Progenitor cell of endocrine pancreas (in vitro differentiated cells): Measurements from ENCODE around the gene ARHGAP26. TPM values are rescaled to one million over a fixed set of nuclear protein-coding genes. Genes with fewer than 3 reads are reported as not detected.

Experiments
- DNase-seq: peaks from one replicate; pipeline ENCODE4 v3.0.0; 2021; ENCODE audit warnings: low spot score; ENCODE audit not compliant: unreplicated experiment
- H3K27ac Mint-ChIP-seq: 2 replicates; pipeline ENCODE4 v1.8.0; 2021; ENCODE audit warnings: mild to moderate bottlenecking, moderate library complexity, mixed read lengths
- H3K27me3 Mint-ChIP-seq: 2 replicates; pipeline ENCODE4 v1.8.0; 2021; ENCODE audit warnings: mixed read lengths
- H3K36me3 Mint-ChIP-seq: 2 replicates; pipeline ENCODE4 v1.8.0; 2022; ENCODE audit warnings: mixed read lengths; ENCODE audit not compliant: insufficient read depth
- H3K4me1 Mint-ChIP-seq: 2 replicates; pipeline ENCODE4 v1.8.0; 2021; ENCODE audit warnings: low read depth, mixed read lengths
- H3K4me3 Mint-ChIP-seq: 2 replicates; pipeline ENCODE4 v1.8.0; 2021; ENCODE audit warnings: low read depth, mild to moderate bottlenecking, moderate library complexity, mixed read lengths
- H3K9me3 Mint-ChIP-seq: 2 replicates; pipeline ENCODE4 v1.8.0; 2021; ENCODE audit warnings: low read depth, mixed read lengths
- CTCF ChIP-seq: fragments of 200-600 bp; sonication (generic); IDR thresholded peaks from one replicate; pipeline ENCODE4 v1.5.0; 2021; ENCODE audit warnings: antibody characterized with exemption, mild to moderate bottlenecking; ENCODE audit not compliant: unreplicated experiment
- total RNA-seq: library from RNA; stranded (reverse); gene quantifications from 2 replicates; pipeline ENCODE4 v1.2.1, GENCODE V29; 2021

ARHGAP26 gene
- total RNA-seq, 1 donor from 2014 or later, result 21.3 TPM

GRCh38 chr5:143245929-143246561 lies 475.9 kb downstream of the ARHGAP26 start:
- DNase-seq, result no peak
- TF ChIP-seq CTCF, result no peak
- no peaks in the 10 kb centered on the region for H3K4me1 Mint-ChIP-seq
- H3K36me3 Mint-ChIP-seq, result no peaks in the 10 kb centered on the region
- H3K27me3 Mint-ChIP-seq, result peaks cover 12% of the 10 kb centered on the region
- H3K4me3 Mint-ChIP-seq, result no peak overlapping the region
- H3K27ac Mint-ChIP-seq, result no peak overlapping the region
- H3K9me3 Mint-ChIP-seq, result peaks cover 9% of the 10 kb centered on the region

GRCh38 chr5:143247134-143247815 lies 477.1 kb downstream of the ARHGAP26 start:
- TF ChIP-seq CTCF, result no peak
- no peaks in the 10 kb centered on the region for H3K4me1 Mint-ChIP-seq
- DNase-seq, result no peak
- no peak overlapping the region for H3K27ac Mint-ChIP-seq
- no peaks in the 10 kb centered on the region for H3K36me3 Mint-ChIP-seq
- H3K4me3 Mint-ChIP-seq, result no peak overlapping the region
- H3K9me3 Mint-ChIP-seq, result peaks cover 9% of the 10 kb centered on the region
- peaks cover 13% of the 10 kb centered on the region for H3K27me3 Mint-ChIP-seq

- Mint-ChIP-seq H3K27me3 (peaks cover 11% of the 10 kb centered on the region), H3K9me3 (peaks cover 9% of the 10 kb centered on the region), H3K4me3 (no peak overlapping the region), H3K4me1 (no peaks in the 10 kb centered on the region), H3K27ac (no peak overlapping the region), H3K36me3 (no peaks in the 10 kb centered on the region)
- no peak for DNase-seq
- TF ChIP-seq CTCF, result no peak
Measured at GRCh38 chr5:143248391-143248790, 478.2 kb downstream of the ARHGAP26 start.

GRCh38 chr5:143248822-143249579 lies 478.8 kb downstream of the ARHGAP26 start:
- no peak for DNase-seq
- Mint-ChIP-seq H3K27ac (no peak overlapping the region), H3K36me3 (no peaks in the 10 kb centered on the region), H3K4me3 (no peak overlapping the region), H3K27me3 (peaks cover 10% of the 10 kb centered on the region), H3K9me3 (peaks cover 9% of the 10 kb centered on the region), H3K4me1 (no peaks in the 10 kb centered on the region)
- no peak for TF ChIP-seq CTCF

- Mint-ChIP-seq H3K36me3 (no peaks in the 10 kb centered on the region), H3K27ac (no peak overlapping the region), H3K27me3 (peaks cover 2% of the 10 kb centered on the region), H3K4me1 (no peaks in the 10 kb centered on the region), H3K4me3 (no peak overlapping the region), H3K9me3 (peaks cover 6% of the 10 kb centered on the region)
- TF ChIP-seq CTCF, result no peak
- DNase-seq, result no peak
Measured at GRCh38 chr5:143249851-143250250, 479.7 kb downstream of the ARHGAP26 start.
